HG02759 (cell line): ENCODE results near the gene SKOR2.

Experiments used
- ATAC-seq: cut with Tn5 transposase; IDR thresholded peaks from one replicate; pipeline ENCODE4 v1.9.1; 2021; ENCODE audit warnings: mild to moderate bottlenecking, moderate library complexity; ENCODE audit not compliant: unreplicated experiment

The SKOR2 gene

GRCh38 chr18:47251289-47252120 lies at the start of gene SKOR2:
Gene SKOR2 (minus strand): TSS chr18:47251660. CDS start chr18:47249183, 2,477 bp downstream.
- ATAC-seq: no peak

- no peak for ATAC-seq
Observed at GRCh38 chr18:47296462-47296861, 45.0 kb upstream of the SKOR2 start.

GRCh38 chr18:47294801-47295200 lies 43.3 kb upstream of the SKOR2 start:
- ATAC-seq: no peak

- ATAC-seq: no peak
Observed at GRCh38 chr18:47288741-47289140, 37.3 kb upstream of the SKOR2 start.

- no peak for ATAC-seq
Observed at GRCh38 chr18:47287911-47288585, 36.6 kb upstream of the SKOR2 start.

- no peak for ATAC-seq
Observed at GRCh38 chr18:47286776-47287410, 35.4 kb upstream of the SKOR2 start.

- no peak for ATAC-seq
Observed at GRCh38 chr18:47285456-47285855, 34.0 kb upstream of the SKOR2 start.

GRCh38 chr18:47284721-47285395 lies 33.4 kb upstream of the SKOR2 start:
- no peak for ATAC-seq

GRCh38 chr18:47283476-47283875 lies 32.0 kb upstream of the SKOR2 start:
- ATAC-seq: no peak

- ATAC-seq: no peak
Observed at GRCh38 chr18:47280121-47280520, 28.7 kb upstream of the SKOR2 start.

GRCh38 chr18:47274961-47275360 lies 23.5 kb upstream of the SKOR2 start:
- ATAC-seq: no peak

- ATAC-seq: no peak
Observed at GRCh38 chr18:47265197-47265596, 13.7 kb upstream of the SKOR2 start.

- no peak for ATAC-seq
Observed at GRCh38 chr18:47264308-47264700, 12.8 kb upstream of the SKOR2 start.

- no peak for ATAC-seq
Observed at GRCh38 chr18:47263430-47264307, 12.2 kb upstream of the SKOR2 start.

- no peak for ATAC-seq
Observed at GRCh38 chr18:47263150-47263429, 11.6 kb upstream of the SKOR2 start.

GRCh38 chr18:47262301-47263149 lies 11.1 kb upstream of the SKOR2 start:
- no peak for ATAC-seq

GRCh38 chr18:47261902-47262300 lies 10.4 kb upstream of the SKOR2 start:
- no peak for ATAC-seq

GRCh38 chr18:47260924-47261701 lies 9.7 kb upstream of the SKOR2 start:
- no peak for ATAC-seq
